Measurements from ENCODE around the gene ANGPTL5. TPM values are rescaled to one million over a fixed set of nuclear protein-coding genes. Genes with fewer than 3 reads are reported as not detected.

The ANGPTL5 gene
- total RNA-seq, 1 donor from 2014 or later = not detected

Other genes with a start within 250 kb of the ANGPTL5 start
- gene CEP126, start 1.5 kb downstream of the ANGPTL5 start, total RNA-seq = 3.2 to 3.6 TPM (median 3.4 TPM) in 3 replicates
- gene CFAP300, start 130.9 kb upstream of the ANGPTL5 start, total RNA-seq = 2.3 to 3.3 TPM (median 2.9 TPM) in 3 replicates
- gene YAP1, start 193.9 kb upstream of the ANGPTL5 start, total RNA-seq = 186 to 194 TPM (median 193 TPM) in 3 replicates

Measured in mesothelial cell of epicardium (in vitro differentiated cells).